Measurements from ENCODE around the gene GPHA2. TPM values are rescaled to one million over a fixed set of nuclear protein-coding genes. Genes with fewer than 3 reads are reported as not detected.

GPHA2 gene
- total and polyA plus RNA-seq, 12 donors = 0.67 TPM; not detected in 11

DNA sequence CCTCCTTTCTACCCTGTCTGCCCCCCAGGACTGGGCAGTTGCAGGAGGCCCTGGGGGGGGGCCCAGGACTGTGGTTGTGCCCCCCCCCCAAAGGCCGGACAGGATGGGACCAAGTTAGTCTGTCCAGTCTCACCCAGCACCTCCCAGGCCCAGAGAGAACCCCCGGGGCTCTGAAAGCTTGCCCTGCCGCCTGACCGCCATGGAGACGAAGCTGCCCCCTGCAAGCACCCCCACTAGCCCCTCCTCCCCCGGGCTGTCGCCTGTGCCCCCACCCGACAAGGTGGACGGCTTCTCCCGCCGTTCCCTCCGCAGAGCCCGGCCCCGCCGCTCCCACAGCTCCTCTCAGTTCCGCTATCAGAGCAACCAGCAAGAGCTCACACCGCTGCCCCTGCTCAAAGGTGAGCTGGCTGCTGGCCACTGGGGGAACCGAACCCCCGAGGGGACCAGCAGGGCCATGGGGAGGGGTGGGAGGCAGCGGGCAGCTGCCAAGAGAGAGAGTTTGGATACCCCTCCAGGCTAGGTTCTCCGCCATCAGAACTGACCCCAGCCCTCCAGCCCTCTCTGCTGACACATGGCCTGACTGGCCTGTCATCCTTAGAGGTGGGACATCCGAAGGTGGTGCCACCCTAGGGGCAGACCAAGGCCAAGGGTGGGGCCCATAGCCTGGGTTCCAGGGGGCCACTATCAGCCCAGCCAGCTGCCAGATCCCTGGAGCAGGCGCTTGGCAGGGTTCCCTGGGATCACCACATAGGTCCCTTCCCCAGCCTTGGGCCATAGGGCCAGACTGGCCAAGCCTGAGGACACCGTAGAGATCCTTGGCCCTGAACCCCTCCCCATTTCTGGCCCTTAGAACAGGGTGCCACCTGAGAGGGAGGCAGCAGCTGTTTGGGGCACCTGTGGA, 9.9 kb downstream of the GPHA2 start:
- 57 to 87% (median 60%) methylated on average over 1 to 24 of the region's 24 CpGs for WGBS, 4 donors
- DNase-seq = peak in 1 of 7 donors; percentile 32
- TF ChIP-seq, protein P1, sequence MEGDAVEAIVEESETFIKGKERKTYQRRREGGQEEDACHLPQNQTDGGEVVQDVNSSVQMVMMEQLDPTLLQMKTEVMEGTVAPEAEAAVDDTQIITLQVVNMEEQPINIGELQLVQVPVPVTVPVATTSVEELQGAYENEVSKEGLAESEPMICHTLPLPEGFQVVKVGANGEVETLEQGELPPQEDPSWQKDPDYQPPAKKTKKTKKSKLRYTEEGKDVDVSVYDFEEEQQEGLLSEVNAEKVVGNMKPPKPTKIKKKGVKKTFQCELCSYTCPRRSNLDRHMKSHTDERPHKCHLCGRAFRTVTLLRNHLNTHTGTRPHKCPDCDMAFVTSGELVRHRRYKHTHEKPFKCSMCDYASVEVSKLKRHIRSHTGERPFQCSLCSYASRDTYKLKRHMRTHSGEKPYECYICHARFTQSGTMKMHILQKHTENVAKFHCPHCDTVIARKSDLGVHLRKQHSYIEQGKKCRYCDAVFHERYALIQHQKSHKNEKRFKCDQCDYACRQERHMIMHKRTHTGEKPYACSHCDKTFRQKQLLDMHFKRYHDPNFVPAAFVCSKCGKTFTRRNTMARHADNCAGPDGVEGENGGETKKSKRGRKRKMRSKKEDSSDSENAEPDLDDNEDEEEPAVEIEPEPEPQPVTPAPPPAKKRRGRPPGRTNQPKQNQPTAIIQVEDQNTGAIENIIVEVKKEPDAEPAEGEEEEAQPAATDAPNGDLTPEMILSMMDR (IDR thresholded peaks at IDR 0.05) = no peak
- no peak for TF ChIP-seq POLR2A (IDR thresholded peaks at IDR 0.05)
- Histone ChIP-seq H3K4me3 (peak overlapping the region in 3 of 4 donors; percentile 7 to 93 (median 88)), H3K27me3 (no peaks in the 10 kb centered on the region), H3K36me3 (replicated peaks in 1 of 2) (peaks cover 0 to 34% of the 10 kb centered on the region in 2 donors), H3K9me3 (replicated peaks in 1 of 3) (no peaks in the 10 kb centered on the region), H3K27ac (no peak overlapping the region), H3K4me1 (replicated peaks in 1 of 2) (peaks cover 12 to 19% of the 10 kb centered on the region in 2 donors)
- intact Hi-C loops (cut with DNase I) = loop anchor here in 1 of 2 donors (10.0 kb wide), 1 partner anchor 99 kb away; the partner anchor contains the start of gene SNX15

GRCh38 chr11:64924910-64925284, 10.8 kb downstream of the GPHA2 start:
- peak in 4 of 7 donors; percentile 35 to 48 (median 40) for DNase-seq
- intact Hi-C loops (cut with DNase I) = loop anchor here in 1 of 2 donors (10.0 kb wide), 1 partner anchor 100 kb away; the partner anchor contains the start of gene SNX15
- WGBS, 4 donors = 0 to 2% (median 0%) methylated on average over 7 to 24 of the region's 24 CpGs; no CpG with 5 or more reads in 1 of the 4 donors

DNA sequence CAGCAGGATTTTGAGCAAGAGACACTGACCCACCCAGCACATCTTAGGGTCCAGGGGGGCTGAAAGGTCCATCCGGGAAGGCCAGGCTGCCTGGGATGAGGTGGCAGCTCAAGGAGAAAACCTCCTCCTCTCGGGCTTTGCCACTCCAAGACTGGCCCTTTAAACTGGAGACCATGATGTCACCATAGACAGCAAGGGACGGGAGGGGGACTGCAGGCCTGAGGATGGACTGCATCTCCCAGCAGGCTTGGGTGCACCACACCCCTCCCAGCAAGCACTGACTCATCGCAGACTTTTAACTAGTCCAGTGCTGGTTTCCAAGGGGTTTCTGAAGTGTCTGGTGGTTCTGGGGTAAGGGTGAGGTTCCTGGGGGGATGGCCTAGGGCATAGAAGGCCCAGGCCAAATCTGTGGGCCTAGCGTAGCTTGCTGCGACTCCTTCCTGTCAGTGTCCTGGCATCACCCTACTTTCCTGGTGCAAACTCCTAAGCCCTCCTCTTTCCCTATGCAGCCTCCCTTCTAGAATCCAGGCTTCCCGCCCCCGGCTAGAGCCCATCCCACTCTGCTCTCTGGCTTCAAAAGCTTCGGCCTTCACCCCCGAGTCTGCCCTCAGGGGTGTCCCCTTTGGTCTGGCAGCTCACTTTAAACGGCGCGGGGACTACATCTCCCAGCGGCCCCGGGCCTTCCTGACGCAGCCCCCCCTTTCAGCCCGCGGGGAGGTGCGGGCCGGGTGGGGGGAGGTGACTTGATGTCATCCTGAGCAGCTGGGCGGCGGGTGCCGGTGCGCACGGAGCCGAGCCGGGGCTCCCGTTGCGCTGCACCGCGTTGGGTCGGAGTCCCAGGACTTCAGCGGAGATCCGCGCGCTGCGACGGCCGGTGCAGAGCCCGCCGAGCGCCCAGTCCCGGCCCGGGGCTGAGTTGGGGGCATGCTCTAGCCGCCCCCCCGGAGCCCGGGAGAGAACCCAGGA, 11.5 kb downstream of the GPHA2 start, which contains the start of gene PPP2R5B:
TSS of gene PPP2R5B (plus strand) at position 746 of the 966 bp plus-strand sequence. CDS start 1,046 bp downstream, outside the sequence.
- Histone ChIP-seq H3K9me3 (replicated peaks in 1 of 3) (no peaks in the 10 kb centered on the region), H3K4me3 (peak within 1 kb of the TSS; percentile 7 to 93 (median 62)), H3K4me1 (replicated peaks in 1 of 2) (peaks cover 12 to 19% of the 10 kb centered on the region in 2 donors), H3K27me3 (no peaks in the 10 kb centered on the region), H3K27ac (peak within 1 kb of the TSS; percentile 32 to 92 (median 85)), H3K36me3 (replicated peaks in 1 of 2) (peaks cover 0 to 19% of the 10 kb centered on the region in 2 donors)
- intact Hi-C loops (cut with DNase I) = loop anchor here in 1 of 2 donors (10.0 kb wide), 1 partner anchor 101 kb away; the partner anchor contains the start of gene SNX15
- TF ChIP-seq, protein P1 (IDR thresholded peaks at IDR 0.05) = peak in 4 of 6 experiments; percentile 1 to 24 (median 5)
- peak; percentile 76 to 89 for TF ChIP-seq POLR2A (IDR thresholded peaks at IDR 0.05)
- 1 to 3% (median 1%) methylated on average over 9 to 47 of the region's 47 CpGs for WGBS, 4 donors
- DNase-seq = peak; percentile 95 to 98 (median 97)

More at GRCh38 chr11:64924910-64925284, 10.8 kb downstream of the GPHA2 start:
- Histone ChIP-seq H3K9me3 (replicated peaks in 1 of 3) (no peaks in the 10 kb centered on the region), H3K27me3 (no peaks in the 10 kb centered on the region), H3K4me1 (replicated peaks in 1 of 2) (peaks cover 12 to 19% of the 10 kb centered on the region in 2 donors), H3K4me3 (peak overlapping the region; percentile 3 to 93 (median 62)), H3K36me3 (replicated peaks in 1 of 2) (peaks cover 0 to 26% of the 10 kb centered on the region in 2 donors), H3K27ac (peak overlapping the region in 4 of 5 donors; percentile 82 to 92 (median 86))
- TF ChIP-seq, protein P1 (IDR thresholded peaks at IDR 0.05) = peak in 1 of 6 experiments; percentile 5
- TF ChIP-seq POLR2A (IDR thresholded peaks at IDR 0.05) = no peak
